Hematopoietic multipotent progenitor cell treated with erythropoietin and hydrocortisone succinate and interleukin-3 and kit ligand, for 17 days (in vitro differentiated cells): ENCODE data around the gene NCBP3.
"Not testable (repeated sequence)": the region's sequence is repeated elsewhere in the genome, so short reads cannot be mapped to it uniquely, and the experiment has no call there.

Experiments used
- DNase-seq: peaks from one replicate; pipeline ENCODE4 v3.0.0-alpha.2; 2015; ENCODE audit warnings: low spot score

Gene NCBP3

DNA sequence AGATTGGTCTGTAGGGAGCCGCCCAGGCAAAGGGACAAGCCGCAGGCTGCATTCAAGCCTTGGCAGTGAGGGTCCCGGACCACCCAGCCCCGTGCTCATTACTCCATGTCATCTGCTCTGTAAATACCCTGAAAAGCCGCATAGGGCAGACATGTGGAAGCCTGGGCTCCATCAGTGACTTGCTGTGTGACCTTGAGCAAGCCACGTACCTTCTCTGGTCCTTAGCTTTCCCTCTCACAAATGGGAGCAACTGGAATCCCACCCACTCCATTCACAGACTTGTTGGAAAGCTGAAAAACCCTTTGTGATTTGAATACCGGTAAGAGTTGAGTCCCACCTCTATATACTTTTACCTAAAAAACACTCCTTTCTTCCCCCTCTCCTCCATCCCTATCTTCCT, 34.9 kb upstream of the NCBP3 start:
- no peak for DNase-seq

DNA sequence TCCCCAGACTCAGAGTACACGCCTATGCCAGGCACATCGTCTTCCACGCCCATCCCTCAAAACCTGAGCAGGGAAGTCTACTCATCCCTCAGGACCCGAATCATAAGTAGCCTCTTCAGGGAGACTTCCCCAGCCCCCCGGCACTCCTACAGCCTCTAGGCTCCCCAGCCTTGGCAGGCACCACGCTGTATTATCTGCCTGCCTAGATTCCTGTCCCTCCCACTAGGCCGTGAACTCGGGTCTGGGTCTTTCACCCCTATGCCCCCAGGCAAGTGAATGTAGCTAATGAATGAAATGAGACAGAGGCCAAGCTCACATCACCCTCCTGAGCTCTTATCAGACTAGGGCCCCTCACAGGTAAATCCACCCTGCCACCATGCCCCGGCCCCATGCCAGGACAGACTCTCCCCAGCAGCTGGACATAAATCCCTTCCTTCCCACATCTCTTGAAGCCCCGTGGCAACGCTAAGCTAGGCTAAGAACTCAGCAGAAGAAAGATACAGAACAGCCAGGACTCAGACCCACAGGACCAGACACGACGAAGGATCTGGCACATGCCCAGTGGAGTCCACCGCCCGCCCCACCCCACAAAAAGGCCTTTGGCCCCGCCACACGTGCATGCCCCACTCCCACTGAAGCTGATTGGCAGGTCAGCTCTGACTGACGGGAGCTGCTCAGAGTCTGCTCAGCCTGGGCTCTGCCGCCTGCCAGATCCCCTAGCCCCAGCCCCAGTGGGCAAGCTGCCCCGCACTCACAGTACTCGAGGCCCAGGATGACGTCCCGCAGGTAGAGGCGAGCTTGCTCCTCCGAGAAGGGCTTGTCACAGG, 33.8 kb upstream of the NCBP3 start:
- no peak for DNase-seq

DNA sequence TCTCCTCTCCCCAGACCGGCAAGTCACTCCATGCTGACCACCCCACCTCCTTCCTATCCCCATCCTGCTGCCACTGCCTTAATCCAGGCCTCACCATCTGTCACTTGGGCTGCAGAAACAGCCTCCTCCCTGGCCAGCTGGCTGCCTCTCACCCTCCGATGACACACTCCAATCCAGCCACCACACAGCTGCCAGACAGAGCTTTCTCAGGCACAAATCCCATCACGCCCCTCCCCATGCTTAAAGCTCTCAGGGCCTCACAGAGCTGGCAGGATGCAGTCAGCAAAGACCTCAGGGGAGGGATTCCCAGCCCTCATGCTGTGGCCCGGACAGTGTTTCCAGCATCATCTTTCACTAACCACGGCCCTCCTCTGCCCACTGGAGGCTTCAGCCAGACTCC, 33.1 kb upstream of the NCBP3 start:
- no peak for DNase-seq

DNA sequence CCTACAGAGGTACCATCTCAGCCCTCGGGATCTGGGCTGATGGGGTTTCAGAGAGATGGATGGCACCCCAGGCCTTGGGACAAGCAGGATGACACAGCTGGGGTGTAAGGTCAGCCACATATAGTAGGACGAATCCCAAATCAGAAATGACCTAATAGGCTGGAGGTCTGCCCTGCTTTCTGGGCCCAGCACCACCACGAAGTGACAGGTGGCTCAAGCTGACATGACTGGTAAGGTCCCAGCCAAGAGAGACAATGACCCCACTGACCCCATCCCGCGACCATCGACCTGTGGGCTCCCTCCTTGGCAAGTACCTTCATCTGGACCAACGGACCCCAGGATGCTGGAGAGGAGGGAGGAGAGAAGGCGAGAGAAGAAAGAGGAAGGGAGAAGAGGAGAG, 31.2 kb upstream of the NCBP3 start:
- DNase-seq, result no peak

DNA sequence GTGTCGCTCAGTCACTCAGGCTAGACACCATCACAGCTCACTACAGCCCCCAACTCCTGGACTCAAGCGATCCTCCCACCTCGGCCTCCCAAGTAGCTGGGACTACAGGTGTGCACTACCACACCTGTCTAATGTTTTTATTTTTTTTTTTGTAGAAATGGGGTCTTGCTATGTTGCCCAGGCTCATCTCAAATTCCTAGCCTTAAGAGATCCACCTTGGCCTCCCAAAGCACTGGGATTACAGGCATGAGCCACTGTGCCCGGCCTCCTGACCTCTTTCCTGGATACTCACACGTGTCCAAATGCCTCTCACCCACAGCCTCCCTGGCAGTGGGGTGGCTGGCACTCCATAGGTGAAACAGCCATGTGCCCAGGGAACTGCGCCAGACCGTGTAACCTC, 29.3 kb upstream of the NCBP3 start:
- DNase-seq, result no peak

DNA sequence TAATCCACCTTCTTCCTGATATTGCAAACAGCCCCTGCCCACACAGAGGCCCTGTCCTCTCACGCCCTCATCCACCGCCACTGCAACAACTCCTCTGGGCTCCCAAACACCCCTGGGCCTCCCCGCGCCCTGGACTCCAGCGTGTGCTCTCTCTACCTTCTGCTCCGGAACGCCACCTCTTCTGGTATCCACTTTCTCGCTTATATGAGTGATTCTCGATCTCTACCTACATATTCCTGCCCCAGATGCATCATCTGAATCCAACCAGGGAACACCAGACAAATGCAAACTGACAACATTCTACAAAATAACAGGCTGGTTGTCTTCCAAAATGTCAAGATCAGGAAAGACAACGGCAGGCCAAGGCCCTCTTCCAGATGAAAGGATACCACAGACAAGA, 27.8 kb upstream of the NCBP3 start:
- DNase-seq, result no peak

DNA sequence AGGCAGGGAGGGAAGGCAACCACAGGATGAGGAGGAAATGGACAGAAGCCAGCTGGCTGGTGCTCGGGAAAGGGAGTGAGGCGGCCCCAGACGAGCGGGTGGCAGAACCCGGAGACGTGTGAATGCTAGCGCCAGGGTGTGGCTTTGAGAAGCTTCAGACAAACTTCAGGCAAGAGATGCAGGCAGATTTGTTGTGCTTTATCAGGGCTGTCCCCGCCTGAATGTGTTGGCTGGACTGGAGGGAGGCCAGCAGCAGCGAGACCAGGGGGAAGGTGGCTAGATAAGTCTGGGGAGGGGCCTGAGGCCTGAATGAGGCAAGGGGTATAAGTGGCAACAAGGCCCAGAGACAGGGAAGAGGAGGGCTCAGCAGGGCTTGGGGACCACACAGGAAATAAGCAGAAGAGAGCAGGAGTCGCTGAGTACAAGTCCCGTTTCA, 24.8 kb upstream of the NCBP3 start:
- no peak for DNase-seq

DNA sequence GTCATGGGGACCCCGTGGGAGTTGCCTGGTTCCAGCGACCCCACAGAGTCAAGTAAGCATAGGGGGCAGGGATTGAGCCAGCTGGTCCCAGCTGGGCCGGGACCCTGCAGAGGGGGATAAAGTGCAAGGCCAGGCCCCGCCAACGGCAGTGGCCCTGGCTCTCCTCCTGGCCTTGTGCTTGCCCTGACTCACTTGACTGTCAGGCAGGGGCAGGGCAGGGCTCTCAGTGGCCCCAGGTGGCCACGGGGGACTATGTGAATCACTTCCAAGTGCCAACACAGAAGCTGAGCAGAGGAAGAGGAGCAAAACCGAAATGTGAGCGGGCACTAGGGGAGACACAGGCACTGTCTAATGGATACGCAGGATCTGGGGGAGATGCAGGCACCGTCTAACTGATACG, 21.6 kb upstream of the NCBP3 start:
- no peak for DNase-seq

DNA sequence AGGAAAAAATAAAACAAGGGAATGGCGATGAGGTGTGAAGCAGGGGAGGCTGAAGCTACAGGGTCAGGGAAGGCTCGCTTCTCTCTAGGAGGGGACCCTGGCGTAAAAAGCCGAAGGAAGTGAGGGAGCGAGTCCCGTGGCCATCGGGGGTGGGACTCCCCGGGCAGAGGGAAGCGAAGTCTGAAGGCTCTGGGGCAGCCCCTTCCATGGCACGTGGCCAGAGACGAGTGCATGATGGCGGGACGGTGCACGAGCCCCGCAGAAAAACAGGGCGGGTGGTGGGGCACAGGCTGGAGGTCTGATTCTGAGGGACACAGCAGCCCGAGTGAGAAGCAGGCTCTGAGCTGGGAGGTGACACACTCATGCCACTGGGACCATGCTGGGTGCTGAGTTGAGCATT, 21.1 kb upstream of the NCBP3 start:
- no peak for DNase-seq

DNA sequence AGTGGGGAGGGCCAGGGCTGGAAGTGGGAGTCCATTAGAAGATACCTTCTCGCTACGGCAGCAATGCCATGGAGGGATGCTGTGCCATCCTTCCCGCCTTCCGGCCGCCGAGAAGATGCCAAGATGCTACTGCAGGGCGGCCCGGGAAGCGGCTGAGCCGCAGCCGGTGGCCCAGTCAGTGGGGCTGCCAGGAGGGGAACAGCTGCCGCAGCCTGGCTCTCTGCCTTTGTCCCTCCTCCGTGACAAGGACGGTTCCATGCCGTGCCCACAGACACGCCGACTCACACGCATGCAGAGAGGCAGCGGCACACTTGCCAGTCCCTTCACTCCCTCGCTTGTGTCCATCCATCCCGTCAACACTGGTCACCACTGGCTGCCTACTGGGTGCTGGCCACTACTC, 20.2 kb upstream of the NCBP3 start:
- DNase-seq, result no peak

DNA sequence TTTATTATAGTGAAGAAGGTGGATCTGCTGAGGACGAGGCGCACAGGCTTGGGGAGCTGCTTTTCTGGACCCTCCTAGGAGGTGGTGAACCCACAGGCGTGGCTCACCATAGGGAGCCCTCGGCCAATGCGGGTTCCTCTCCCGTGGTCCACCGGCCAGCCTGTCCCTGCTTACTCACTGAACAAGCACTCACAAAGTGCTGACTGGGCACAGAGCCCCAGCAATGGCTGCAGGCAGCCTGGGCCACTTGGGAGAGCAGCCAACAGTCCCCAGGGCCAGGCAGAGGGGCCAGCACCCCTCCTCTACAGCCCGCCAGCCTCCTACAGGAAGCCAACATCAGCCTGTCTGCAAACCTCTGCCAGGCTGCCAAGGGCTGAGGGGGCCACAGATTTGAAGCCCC, 19.1 kb upstream of the NCBP3 start:
- DNase-seq, result no peak

DNA sequence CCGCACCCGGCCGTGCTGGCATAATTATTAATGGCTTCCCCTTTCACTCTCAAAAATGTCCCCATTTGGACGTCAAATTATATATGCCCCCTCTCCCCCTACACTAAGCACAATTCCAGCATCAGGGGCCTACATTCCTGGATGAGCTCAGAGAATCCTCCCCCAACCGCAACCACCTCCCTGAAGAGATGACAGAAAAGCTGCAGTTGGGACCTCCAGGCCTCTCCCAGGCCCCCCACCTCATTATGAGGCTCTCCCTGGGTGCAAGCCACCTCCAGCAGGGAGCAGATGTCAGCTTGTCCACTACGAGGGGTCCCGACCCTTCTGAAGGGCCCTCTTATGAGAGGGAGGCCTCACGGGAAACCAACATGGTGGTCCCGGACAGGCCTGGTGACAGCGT, 18.5 kb upstream of the NCBP3 start:
- no peak for DNase-seq

DNA sequence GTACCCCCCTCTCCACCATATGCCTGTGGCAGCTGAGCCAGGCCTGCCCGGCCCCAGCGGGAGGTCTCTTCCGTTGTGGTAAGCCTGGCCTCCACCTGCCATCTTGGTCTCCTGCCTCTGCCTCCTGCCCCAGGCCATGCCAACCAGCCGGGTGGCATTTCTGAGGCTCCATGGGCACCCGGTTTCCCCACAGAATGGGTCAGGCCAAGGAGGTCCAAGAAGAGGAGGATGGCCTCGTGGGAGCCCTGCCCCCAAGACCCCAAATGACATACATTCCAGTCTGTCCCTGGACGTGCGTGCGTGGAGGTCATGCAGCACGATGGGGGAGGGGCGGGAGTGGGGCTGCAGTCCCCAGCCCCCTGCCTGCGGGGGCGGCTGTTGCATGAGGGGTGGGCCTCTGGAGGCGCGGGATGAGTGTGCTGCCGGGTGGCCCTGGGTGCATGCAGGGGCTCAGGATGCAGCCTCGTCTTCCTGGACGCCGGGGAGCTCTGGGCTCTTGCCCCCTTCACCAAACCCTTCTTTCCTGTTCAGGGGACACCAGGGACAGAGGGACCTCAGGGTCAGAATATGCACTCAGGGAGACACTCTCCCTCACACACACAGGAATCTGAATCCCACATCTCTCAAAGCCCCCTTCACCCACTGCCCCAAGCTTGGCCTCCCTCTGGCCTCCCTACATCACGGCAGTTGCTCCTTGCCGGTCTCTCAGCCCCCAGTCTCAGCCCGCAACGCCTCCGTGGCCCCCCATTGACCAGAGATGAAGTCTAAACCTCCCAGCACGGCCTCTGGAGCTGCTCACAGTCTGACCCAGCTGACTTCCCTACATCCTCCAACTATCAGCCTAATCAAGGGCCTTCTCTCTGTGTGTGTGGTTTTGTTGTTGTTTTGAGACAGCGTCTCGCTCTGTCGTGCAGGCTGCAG, 16.0 kb upstream of the NCBP3 start:
- DNase-seq, result no peak

DNA sequence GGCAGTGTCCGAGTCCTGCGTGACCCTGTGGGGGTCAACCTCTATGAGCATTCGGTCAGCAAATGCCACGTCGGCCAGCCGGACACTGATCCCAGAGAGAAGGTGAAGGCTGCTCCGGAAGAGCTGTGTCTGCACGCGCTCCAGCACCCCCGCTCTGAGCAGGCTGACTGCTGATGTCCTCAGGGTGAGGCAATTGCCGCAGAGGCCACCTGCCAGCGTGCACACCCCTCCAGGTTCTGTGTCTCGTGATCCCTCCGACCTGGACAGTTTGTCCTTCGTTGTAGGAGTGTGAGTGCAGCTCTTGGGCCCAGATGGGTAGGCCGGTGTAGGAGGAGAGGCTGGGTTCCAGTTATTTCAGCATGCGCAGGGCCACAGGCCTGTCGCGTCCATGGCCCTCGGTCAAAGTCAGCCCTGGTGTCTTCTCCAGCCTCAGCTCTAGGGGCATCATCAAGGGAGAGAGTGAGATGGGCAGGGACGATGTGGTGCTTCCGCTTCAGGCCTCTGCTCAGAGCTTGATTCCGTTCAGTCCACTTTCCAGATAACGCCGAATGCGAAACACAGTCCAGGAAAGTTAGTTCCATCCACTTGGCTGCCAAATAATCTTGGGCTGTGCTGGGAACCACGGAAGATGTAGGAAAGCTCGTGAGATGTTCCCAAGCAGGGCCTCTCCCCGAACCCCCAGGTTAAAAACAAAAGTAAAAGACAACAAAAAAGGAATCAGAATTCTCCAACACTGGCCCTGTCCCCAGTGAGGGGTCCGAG, 15.1 kb upstream of the NCBP3 start:
- DNase-seq, result no peak

DNA sequence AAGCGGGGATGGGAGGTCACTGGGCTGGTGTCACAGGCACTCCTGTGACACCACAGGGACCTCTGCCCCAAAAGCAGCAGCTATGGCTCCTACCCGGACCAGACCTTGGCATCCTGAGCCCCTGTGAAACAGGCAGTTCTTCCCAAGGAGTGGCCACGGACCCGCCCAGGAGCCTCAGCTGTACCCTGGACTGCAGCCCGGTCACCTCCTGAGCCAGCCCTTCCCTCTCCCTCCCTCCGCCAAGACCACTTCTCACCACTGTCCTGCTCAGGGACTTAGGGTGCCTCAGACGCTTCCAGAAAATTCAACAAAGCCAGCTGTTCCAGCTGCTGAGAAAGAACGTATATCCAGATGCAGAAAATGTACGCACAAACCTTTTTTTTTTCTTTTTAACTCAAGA, 13.9 kb upstream of the NCBP3 start:
- DNase-seq, result no peak

DNA sequence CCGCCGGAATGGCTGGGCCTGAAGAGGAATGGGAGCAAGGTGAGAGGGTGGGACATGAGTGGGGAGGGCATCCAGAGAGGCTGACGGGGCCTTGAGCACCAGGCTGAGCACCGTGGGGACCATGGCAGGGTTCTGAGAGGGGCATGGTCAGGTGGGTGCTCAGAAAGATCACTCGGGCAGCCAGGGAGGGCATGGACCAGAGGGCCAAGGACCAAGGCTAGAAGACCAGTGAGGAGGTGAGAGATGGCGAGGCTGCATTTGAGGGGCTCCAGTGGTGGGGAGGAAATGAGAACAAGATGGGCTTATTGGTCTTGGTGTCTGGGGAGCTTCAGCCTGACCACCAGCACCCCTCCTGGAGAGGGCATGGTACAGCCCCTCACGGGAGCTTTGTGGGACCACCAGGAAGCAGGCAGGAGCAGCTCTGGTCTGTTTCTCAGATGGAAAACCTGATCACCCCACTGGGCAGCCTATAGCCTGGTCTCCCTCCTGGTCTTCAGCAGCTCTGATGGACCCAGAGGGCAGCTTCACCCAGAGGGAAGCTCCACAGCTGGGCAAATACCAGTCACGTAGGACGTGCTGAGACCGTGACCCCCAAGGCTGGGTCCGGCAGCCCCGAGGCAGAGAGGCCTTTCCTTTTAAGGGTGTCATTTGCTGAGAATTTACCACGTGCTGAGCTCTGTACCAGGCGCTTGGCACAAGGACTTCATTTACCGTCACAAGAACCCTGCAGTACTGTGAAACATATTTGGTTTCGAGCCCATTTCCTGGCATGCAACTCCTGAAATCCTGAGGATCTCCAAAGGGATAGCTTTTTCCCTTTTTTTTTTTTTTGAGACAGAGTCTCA, 11.4 kb upstream of the NCBP3 start:
- no peak for DNase-seq

DNA sequence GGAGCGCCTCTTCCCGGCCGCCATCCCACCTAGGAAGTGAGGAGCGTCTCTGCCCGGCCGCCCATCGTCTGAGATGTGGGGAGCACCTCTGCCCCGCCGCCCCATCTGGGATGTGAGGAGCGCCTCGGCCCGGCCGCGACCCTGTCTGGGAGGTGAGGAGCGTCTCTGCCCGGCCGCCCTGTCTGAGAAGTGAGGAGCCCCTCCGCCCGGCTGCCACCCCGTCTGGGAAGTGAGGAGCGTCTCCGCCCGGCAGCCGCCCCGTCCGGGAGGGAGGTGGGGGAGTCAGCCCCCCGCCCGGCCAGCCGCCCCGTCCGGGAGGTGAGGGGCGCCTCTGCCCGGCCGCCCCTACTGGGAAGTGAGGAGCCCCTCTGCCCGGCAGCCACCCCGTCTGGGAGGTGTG, 8.2 kb upstream of the NCBP3 start:
- not testable (repeated sequence) for DNase-seq

DNA sequence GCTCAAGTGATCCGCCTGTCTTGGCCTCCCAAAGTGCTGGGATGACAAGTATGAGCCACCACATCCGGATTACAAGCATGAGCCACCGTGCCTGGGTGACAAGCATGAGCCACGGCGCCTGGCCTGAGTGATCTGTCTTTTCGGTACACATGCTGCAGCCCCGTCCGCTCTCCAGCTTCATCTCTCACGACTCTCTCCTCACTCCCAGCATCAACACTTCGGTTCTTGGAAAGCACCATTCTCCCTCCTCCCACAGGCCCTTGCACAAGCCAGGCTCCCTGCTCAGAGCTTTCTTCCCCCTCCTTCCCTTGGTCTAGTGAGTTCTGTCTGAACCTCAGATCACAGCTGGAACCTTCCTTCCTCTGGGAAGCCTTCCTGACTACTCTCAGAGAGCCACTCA, 6.5 kb upstream of the NCBP3 start:
- no peak for DNase-seq

DNA sequence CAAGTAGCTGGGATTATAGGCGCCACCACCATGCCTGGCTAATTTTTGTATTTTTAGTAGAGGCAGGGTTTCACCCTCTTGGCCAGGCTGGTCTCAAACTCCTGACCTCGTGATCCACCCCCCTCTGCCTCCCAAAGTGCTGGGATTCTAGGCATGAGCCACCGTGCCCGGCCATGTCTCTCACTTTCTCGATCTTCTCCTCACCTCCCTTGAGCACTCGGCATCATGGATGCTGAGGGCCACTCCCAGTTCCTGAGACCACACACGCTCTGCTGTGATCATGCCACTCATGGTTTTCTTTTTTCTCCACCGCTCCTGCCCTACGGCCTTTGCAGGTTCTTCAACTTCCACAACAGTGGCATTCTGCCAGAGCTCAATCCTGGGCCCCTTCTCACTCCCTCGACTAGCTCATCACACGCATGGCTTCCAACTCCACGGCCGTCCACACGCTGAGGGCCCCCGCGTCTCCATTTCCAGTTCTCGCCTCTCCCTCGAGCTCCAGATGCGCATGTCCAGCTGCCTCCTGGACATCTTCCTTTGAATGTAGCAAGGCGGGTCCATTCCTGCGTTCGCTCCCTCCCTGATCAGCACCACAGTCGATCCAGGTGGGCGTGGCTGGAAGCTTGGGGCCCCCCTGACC, 5.5 kb upstream of the NCBP3 start:
- DNase-seq, result no peak

DNA sequence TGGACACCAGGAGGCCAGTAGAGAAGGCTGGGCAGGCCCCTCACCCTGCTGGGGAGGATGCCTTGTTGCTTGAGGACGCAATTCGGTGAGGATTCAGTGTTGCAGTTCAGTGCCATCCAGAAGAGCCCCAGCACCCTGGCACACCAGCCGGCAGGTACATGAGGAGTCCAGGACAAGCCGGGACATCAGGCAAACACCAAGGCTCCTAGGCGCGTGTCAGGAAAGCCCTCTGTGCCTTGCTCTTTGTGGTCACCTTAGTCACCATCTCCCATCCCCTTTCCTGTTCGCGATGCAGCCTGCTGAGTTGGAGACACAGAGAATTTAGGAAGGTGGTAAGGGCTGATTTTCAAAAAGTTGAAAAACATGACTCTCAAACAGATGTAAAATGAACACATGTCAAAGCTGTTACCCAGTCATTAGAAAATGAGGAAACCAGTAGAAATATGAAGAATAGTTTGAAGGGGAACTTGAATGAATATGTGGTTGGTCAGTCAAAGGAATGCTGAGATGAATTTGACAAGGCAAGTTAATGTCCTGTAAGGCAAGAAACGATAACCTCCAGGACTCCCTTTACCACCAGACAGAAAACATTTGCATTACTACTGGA, 2.3 kb upstream of the NCBP3 start:
- DNase-seq, result no peak
